Right kidney (tissue), 1 donor: Measurements from ENCODE around the gene GABBR2.

Experiments
- DNase-seq: peaks from one replicate; pipeline ENCODE4 v3.0.0-alpha.2; 2016

Gene GABBR2

GRCh38 chr9:98430535-98431292 lies 278.0 kb downstream of the GABBR2 start:
- DNase-seq = no peak

- DNase-seq = no peak
These were observed 279.1 kb downstream of the GABBR2 start for GRCh38 chr9:98429613-98430012.

GRCh38 chr9:98428454-98428853 lies 280.3 kb downstream of the GABBR2 start:
- no peak for DNase-seq

GRCh38 chr9:98427491-98427890 lies 281.2 kb downstream of the GABBR2 start:
- no peak for DNase-seq

GRCh38 chr9:98425079-98425478 lies 283.7 kb downstream of the GABBR2 start:
- no peak for DNase-seq

- no peak for DNase-seq
These were observed 289.5 kb downstream of the GABBR2 start for GRCh38 chr9:98419260-98419603.

GRCh38 chr9:98418578-98419259 lies 290.0 kb downstream of the GABBR2 start:
- DNase-seq = no peak

GRCh38 chr9:98416294-98417248 lies 292.2 kb downstream of the GABBR2 start:
- DNase-seq = no peak

- no peak for DNase-seq
These were observed 293.0 kb downstream of the GABBR2 start for GRCh38 chr9:98415782-98416181.

GRCh38 chr9:98413084-98413483 lies 295.7 kb downstream of the GABBR2 start:
- DNase-seq = no peak

GRCh38 chr9:98412101-98412842 lies 296.5 kb downstream of the GABBR2 start:
- peak; percentile 49 for DNase-seq

GRCh38 chr9:98410185-98410697 lies 298.5 kb downstream of the GABBR2 start:
- DNase-seq = peak; percentile 34

GRCh38 chr9:98409719-98410118 lies 299.0 kb downstream of the GABBR2 start:
- no peak for DNase-seq

GRCh38 chr9:98406469-98406868 lies 302.3 kb downstream of the GABBR2 start:
- DNase-seq = no peak

GRCh38 chr9:98404237-98404636 lies 304.5 kb downstream of the GABBR2 start:
- DNase-seq = no peak

- DNase-seq = no peak
These were observed 305.0 kb downstream of the GABBR2 start for GRCh38 chr9:98403715-98404114.

GRCh38 chr9:98402019-98402840 lies 306.5 kb downstream of the GABBR2 start:
- no peak for DNase-seq

GRCh38 chr9:98401140-98402018 lies 307.4 kb downstream of the GABBR2 start:
- no peak for DNase-seq

GRCh38 chr9:98399950-98400683 lies 308.6 kb downstream of the GABBR2 start:
- no peak for DNase-seq
